HTERT RPE-1 (cell line): ENCODE measurements around the gene PGAM2.
"Not testable (repeated sequence)": the region's sequence is repeated elsewhere in the genome, so short reads cannot be mapped to it uniquely, and the experiment has no call there.

Source experiments
- in situ Hi-C: fragments of 300-500 bp; cut with MboI; formaldehyde crosslinking; loops from 4 replicates; pipeline ENCODE4 v1.14.3; 2020; ENCODE audit warnings: low sequenced_read_pairs

The PGAM2 gene

DNA sequence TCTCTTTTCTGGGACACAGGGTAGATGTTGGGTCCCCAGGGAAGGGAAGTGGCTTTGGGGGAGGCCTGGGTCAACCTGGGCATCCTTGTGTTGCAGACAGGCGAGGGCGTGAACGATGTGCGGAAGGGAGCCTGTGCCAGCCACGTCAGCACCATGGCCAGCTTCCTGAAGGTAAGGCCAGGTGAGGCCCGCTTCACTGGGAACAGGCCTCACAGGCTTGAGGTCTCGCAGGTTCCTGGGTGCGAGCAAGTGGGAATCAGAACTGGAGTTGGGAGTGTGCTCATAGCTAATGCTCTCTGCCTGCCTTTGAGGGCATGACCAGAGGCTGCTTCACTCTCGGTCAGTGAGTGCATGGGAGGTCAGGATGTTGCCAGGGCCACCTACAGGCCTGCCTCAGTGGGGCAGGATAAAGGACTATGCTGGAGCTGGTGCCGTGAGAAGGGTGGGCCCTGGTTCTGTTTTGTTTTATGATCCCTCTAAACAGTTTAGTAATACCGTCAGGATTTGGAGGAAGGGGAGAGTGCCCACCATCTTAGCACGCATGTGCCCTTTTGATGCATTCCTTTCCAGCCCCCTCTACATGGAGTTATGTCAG lies 12.5 kb downstream of the PGAM2 start:
- in situ Hi-C loops, result no loop called here

DNA sequence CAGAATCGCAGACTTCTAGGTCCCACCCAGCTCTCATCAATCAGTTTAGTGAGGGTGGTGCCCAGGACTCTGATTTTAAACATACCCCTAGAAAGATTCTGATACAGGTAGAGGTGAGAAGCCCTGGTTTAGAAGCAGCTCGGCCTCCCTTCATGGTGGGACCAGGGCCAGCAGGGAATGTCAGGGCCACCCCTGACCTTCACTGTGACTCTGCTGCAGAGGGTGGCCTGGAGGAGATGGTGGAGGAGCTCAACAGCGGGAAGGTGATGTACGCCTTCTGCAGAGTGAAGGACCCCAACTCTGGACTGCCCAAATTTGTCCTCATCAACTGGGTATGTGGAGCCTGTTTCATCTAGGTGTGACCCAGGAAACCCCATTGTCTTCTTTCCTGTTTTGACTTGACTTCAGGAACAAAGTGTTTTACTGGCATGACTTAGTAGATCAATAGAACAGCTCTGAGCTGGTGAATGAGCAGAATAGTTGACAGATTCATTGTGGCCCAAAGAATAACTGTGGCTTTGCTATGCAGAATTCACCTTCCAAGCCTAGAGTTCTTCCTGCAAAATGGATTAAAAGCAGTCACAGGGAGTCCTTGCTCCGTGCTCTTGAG lies 13.7 kb downstream of the PGAM2 start:
- in situ Hi-C loops, result no loop called here

DNA sequence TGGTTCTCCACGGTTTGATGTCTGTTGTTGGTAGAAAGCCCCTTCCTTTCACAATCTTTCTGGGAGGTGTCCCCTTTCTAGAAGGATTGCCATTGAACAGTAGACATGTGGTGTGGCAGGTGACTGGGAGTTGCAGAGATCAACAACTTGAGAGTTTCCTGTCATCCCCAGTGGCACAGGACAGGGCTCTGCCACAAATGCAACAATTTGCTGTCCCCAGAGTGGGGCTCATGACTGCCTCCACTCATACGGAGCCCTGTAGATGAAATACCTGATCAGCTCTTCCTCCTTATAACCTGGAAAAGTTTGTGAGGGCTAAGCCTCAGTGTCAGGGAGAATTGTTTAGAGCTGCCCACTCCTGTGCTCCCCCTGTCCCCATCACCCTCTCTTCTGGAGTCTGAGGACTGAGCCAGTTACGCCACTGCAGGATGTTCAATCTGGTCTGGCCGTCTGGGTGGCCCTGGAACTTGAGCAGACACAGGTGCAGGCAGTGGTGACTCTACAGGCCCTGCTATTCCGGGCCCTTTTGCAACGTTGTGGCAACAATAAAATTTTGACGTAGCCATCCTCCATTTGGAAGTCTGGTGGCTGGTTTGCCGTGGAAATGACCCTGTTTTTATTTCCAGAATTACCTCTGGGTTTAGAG lies 14.3 kb downstream of the PGAM2 start:
- in situ Hi-C loops, result no loop called here

DNA sequence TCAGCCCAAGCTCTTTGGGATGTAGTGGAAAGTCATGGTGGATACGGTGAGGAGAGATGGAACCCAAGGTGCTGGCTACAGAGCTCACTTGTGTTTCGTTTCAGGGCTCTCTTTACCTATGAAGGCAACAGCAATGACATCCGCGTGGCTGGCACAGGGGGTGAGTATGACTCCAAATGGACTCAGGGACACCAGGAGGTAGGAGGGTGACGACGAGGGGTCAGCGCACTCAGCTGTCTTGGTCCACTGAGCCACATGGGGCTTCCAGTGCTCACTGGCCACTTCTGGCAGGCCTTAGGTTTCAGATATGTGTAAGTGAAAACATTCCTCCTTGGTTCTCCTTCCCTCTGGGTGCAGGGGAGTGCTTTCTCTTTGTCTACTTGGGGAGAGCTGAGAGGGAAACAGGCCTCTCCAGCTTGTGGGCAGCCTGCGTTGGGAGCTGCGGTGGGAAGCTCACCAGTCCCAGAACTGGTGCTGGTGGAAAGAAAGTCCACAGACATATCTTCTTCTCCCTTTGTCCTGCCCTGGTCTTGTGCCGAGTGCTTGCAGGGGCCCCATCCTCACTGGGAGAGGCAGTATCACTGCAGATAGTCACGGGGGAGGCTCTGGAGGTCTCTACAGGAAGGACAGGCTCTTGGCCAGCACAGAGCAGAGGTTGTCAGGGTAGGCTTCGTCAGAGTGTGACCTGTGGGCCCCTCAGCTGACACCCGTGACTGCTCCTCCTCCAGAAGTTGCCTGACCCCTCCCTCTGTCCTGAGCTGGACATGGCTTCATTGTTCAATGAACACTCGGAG lies 15.0 kb downstream of the PGAM2 start:
- in situ Hi-C loops, result no loop called here

DNA sequence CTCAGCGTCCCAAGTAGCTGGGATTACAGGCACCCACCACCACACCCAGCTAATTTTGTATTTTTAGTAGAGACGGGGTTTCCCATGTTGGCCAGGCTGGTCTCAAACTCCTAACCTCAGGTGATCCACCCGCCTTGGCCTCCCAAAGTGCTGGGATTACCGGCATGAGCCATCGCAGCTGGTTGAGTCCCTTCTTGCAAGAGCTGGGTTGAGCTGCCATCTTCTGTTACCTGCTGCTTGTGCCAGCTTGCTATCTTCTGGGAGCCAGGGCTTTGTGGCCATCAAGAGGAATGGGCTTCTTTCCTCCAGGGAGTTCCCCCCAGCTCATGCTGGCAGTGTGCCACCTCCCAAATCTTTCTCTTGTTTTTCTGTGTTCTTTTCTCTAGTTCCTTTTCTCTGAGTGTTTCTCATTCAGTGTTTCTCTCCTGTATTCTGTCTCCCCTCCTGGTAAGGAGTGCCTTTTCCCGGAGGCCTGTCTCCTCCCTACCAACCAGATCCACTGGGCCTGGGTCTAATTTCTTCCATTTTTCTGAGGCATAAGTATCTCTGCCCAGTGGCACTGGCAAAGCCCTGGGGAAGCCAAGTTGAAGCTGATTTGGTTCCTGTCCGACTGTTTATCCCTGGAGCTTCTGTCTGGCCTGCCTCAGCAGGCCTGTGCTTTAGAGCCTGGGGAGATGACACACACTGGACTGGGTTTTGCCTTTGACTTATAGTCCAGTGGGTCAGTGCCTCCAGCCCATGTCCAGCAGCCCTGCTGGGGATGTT lies 17.2 kb downstream of the PGAM2 start:
- in situ Hi-C loops, result no loop called here

DNA sequence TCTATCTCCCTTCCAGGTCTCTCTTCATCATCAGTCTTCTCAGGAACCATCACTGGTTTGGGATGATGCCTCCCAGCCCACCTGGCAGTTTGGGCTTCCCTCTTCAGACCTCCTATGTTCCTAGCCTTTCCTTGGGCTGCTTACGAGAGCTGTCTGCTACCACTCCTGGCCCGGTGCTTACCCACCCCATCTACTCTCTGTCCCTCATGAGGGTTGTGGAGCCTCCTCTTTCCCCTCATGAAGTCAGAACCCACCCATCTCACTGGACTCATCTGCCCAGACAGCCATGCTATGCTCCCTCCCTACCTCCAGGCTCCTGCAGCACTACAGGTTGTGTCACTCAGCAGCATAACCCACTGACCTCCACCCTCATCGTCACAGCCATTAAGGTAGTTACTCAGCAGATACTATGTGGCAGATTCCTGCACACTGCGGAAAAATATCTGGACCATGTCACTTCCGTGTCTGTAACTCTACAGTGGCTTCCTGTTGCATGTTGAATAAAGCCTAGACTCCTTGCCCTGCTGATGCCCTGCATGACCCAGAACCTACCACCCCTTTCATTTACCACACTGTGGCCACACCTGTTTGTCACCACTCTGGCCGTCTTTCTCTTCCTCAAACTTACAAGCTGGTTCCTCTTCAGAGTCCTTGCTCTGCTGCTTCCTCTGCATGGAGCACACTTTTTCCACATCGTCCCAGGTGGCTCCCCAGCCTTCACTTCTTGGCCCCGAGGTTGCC lies 18.9 kb downstream of the PGAM2 start:
- in situ Hi-C loops, result no loop called here

DNA sequence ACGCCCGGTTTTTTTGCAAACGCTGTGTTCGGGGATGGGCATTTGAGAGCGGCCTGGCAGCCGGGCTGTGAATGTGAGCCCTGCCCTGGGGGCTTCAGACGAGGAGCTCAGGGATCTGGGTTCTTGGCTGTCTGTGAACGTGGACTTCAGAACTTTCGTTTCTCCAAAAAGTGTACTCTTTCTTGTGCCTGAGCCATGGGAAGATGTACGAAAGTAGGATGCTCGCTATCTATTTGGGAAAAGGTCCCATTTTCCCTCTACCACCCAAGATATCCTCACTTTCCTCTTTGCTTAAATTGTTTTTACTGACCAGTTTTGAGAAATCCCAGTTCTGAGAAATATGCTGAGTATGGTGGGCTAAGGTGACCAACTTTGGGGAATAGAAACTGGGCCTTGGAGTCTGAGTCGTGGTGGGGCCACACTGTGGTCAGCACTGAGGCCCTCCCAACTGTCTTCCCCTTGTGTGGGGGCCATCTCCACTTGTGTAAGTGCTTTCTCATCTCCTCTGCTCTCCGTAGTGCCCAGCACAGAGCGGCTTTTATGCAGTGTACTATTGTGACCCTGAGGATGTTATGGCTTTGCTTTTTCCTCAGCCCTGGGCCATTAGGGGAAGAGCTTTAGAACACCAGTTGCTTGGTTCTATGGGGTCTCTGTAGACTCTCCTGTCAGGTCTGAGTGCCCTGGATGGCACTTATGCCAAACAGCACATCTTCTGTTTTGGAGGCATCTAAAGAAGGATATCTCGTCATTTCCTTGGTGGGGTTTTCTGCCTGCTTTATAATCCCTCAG lies 19.9 kb downstream of the PGAM2 start:
- in situ Hi-C loops, result no loop called here

DNA sequence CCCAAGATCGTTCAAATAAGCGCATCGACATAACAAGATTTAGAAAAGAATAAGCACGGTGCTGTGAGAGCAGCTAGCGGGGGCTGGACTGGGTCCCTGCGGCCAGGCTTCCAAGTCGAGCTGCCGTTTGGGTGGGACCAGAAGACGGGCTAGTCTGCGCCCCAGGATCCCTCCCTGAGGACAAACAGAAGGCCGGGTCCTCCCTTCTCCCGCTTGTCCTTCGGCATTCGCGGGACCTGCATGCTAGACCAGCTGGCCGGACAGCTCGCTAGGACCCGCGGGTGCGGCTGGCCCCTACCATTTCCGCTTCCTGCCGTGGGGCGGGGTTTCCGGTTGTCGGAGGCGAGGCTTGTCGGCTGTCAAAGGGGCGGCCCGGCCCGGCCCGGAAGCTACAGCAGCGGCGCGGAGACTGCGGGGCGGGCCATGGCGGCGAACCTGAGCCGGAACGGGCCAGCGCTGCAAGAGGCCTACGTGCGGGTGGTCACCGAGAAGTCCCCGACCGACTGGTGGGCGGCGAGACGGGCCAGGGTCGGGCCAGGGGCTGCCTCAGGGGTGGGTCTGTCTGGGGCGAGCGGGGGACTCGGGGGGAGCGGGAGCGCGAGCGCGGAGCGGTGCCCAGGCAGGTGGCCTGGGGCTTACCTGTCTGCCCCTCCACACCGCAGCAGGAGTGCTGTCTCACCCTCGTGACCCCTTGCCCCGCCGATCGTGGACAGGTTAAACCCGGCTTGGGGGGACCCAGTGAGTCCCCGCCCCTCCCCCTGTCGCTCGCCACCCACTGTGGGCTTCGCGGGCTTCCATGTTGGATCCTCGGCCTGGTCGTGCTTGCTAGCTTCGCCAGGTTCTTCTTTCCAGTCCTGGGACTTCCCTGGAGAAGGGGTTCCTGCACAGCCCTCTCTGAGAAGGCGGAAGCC lies 20.8 kb downstream of the PGAM2 start, which contains the start of gene DBNL:
TSS of gene DBNL (plus strand) at position 388 of the 911 bp plus-strand sequence. CDS start at position 424, 36 bp downstream.
- in situ Hi-C loops, result no loop called here

DNA sequence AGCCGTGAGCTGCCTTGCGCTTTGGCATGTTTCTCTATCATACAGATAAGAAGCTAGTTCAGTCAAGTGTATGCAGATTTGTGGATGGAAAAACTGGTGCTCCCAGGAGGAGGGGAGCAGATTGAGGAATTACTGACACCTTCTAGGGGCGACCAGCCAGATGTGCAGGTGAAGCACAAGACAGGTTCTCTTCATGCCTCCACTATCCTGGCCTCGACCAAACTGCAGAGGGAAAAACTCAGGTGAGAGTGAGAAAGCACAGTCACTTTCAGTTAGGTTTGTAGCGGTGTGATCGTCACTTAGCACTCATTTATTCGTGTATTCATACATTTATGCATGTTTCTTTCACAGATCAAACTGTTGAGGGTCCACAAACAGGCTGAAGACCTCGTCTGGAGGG lies 21.5 kb downstream of the PGAM2 start:
- in situ Hi-C loops, result no loop called here

DNA sequence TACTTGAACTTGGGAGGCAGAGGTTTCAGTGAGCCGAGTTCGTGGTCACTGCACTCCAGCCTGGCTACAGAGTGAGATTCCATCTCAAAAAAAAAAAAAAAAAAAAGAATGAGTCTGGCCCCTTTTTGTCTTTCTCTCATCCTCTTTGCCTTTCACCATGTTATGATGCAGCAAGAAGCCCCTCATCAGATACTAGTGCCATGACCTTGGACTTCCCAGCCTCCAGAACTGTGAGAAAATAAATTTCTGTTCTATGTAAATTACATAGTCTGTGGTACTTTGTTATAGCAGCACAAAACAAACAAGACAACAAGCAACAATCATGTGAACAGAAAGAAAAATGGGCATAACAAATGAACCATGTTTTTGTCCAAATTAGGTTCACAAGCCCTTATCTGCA lies 23.1 kb downstream of the PGAM2 start:
- in situ Hi-C loops, result no loop called here

DNA sequence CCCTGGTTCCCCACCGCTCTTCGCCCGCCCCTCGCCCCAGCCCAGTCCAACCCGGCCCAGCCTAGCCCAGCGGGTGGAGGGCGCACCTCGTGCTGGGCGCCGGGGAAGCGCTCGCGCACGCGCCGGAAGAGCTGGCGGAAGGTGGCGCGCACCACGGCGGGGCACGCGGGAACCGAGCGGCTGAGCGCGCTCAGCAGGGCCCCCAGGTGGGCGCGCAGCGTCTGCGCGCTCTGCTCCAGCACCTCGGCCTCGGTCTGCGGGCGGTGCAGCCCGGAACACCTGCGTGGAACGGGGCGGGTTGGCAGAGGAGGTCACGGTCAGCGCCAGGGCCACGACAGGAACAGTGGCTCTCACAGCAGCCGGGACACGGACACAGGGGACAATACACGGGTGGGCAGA lies 24.9 kb downstream of the PGAM2 start:
- in situ Hi-C loops, result not testable (repeated sequence)

DNA sequence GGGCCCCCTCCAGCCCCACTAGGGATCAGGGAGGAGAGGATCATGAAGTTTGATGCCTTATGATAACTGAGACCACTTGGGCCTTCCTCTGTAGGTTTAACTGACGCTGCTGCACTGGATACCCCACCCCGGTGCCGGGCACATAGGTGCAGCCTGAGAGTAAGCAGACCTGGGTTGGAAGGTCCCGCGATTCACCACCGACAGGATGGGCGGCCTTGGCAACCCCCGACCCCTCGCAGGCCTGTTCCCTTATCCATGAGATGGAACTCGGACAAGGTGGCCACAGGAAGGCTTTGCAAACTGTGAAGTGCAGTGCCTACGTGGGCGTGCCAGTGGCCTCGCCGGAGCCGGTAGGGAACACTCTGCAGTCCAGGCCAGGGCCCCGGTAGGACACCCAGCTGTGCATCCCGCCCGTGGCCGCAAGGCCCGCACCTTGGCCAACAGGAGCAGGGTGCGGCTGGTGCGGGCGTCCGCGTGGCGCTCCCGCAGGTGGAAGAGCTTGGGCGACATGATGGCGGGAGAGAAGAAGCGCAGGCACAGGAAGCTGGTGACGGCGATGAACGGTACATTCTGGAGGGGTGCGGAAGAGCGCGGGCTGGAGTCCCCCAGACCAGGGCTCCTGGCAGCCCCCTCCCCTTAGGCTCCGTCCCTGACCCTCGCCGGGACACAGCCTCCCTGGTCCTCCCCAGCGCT lies 25.4 kb downstream of the PGAM2 start:
- in situ Hi-C loops, result not testable (repeated sequence)

DNA sequence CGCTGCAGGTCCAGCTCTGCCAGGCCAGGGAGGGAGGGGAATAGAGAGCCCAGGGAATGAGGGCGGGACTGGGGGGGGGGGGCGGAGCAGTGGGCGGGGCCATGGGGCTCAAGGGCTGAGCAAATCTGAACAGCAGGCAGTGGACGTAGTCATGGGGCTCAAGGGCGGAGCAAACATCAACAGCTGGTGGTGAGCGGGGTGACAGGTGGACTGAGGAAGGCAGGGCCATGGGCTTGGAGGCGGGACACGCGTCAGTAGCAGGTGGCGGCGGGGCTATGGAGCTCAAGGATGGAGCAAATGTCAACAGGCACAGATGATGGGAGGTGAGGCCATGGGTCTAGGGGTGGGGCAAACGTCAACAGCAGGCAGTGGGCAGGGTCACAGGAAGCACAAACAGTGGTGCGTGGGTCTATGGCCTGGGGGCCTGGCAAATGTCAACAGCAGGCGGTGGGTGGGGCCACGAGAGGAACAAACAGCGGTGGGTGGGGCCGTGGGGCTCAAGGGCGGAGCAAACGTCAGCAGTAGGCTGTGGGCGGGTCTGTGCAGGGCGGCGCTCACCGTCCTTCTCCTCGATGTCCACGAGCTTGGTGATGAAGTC lies 26.3 kb downstream of the PGAM2 start:
- in situ Hi-C loops, result not testable (repeated sequence)

DNA sequence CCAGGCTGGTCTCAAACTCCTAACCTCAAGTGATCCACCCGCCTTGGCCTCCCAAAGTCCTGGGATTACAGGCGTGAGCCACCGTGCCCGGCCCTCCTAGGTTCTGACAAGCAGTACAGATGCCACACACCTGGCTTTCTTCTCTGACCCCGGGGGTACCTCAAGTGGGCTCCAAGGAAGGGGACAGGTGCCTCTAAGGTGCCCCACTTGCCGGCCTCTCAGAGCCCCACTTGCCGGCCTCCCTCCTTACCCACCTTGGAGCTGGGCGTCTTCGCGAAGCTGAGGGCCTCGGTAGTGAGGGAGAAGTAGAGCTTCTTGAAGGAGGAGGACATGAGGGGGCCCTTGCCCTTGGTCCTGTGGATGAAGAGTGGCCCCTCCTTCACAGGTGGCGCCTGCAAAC lies 26.8 kb downstream of the PGAM2 start:
- in situ Hi-C loops, result not testable (repeated sequence)

DNA sequence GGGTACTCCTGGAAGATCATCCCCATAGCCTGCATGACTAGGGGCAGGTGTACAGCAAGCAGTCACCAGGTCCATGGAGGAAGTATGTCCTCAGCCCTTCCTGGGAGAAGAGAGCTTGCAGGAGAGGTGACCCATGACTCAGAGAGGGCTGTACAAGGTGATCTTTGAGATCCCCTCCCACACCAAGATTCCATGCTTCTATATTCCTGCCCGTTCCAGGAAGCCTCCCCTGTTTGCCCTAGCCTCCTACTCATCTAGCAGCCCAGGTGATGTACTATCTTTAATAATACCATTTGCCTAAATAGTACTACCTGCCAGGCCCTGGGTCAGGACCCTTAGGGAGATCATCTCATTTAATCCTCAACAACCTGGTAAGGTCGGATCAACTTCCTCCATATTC lies 27.4 kb downstream of the PGAM2 start:
- in situ Hi-C loops, result not testable (repeated sequence)

DNA sequence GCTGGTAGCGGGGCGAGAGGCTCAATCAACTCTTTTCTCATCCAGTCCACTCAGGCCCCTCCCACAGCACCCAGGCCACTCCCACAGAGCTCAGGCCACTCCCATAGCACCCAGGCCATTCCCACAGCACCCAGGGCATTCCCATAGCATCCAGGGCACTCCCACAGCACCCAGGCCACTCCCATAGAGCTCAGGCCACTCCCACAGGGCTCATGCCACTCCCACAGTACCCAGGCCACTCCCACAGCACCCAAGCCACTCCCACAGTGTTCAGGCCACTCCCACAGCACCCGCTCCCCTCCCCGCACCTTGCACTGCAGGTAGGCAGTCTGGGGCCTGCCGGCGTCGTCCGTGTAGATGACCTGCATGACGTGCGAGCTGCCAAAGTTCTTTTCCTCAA lies 29.0 kb downstream of the PGAM2 start:
- in situ Hi-C loops, result not testable (repeated sequence)
